GM19025 (cell line): ENCODE data around the gene EPGN.
"Not testable (repeated sequence)": the region's sequence is repeated elsewhere in the genome, so short reads cannot be mapped to it uniquely, and the experiment has no call there.

ENCODE experiments used
- ATAC-seq: cut with Tn5 transposase; IDR thresholded peaks from one replicate; pipeline ENCODE4 v1.9.1; 2021; ENCODE audit warnings: mild to moderate bottlenecking, low read depth, moderate library complexity; ENCODE audit not compliant: unreplicated experiment

Gene EPGN

GRCh38 chr4:74335341-74336021 is 27.2 kb downstream of the EPGN start:
- ATAC-seq: peak; percentile 79

GRCh38 chr4:74338792-74339333 is 30.6 kb downstream of the EPGN start:
- no peak for ATAC-seq

GRCh38 chr4:74339501-74339900 is 31.2 kb downstream of the EPGN start:
- ATAC-seq: no peak

- ATAC-seq: not testable (repeated sequence)
Observed at GRCh38 chr4:74340421-74340820, 32.2 kb downstream of the EPGN start.

GRCh38 chr4:74344031-74344430 is 35.8 kb downstream of the EPGN start:
- no peak for ATAC-seq

- ATAC-seq: no peak
Observed at GRCh38 chr4:74353858-74354257, 45.6 kb downstream of the EPGN start.

GRCh38 chr4:74357965-74358364 is 49.7 kb downstream of the EPGN start:
- no peak for ATAC-seq

- no peak for ATAC-seq
Observed at GRCh38 chr4:74361671-74362070, 53.4 kb downstream of the EPGN start.

GRCh38 chr4:74362347-74362746 is 54.1 kb downstream of the EPGN start:
- ATAC-seq: no peak

- no peak for ATAC-seq
Observed at GRCh38 chr4:74364256-74364651, 56.0 kb downstream of the EPGN start.

- ATAC-seq: peak; percentile 23
Observed at GRCh38 chr4:74364652-74365491, 56.6 kb downstream of the EPGN start, which contains the start of gene EREG. EREG (plus strand) TSS chr4:74365145; CDS start chr4:74365309, 164 bp downstream.

GRCh38 chr4:74365761-74366160 is 57.5 kb downstream of the EPGN start:
- no peak for ATAC-seq
